Measurements from ENCODE around the gene DPYSL4. TPM values are rescaled to one million over a fixed set of nuclear protein-coding genes. Genes with fewer than 3 reads are reported as not detected.

DPYSL4 gene
- total RNA-seq, 1 experiment from 2014 or later: 9.9 TPM

DNA sequence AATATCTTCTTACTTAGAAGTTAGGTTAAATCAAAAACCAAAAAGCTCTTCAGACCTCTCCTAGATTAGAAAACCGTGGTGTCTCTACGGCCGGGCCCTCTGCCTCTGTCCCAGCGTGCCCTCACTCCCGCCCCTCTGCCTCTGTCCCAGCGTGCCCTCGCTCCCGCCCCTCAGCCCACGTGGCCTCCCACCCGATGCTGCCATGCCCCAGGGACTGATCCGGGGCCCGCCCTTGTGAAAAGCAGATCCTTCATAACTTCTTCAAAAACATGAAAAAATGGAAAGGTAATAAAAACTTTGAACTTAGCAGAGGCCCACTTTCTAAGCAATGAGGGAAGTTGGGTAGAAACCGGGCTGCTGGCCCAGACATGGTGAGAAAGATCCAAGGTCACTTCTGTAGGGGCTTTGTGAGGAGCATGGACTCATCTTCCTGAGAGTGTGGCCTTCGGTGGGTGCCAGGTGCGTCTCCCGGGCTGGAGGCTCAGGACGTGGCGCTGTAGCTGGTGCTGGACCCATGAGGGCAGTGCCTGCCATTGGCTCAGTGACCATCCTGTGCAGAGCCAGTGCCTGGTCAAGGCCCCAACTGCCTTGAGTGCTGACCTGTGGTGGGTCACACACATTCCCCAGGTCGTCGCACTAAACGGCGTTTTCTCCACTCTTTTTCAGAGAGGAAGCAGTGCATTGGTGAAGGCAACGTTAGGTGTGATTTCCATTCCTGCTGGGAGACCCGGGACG is 4.9 kb upstream of the DPYSL4 start:
- CTCF ChIA-PET: no interaction called here
- no peak for ATAC-seq
- no TSS peak for BruUV-seq (replicated peaks)

DNA sequence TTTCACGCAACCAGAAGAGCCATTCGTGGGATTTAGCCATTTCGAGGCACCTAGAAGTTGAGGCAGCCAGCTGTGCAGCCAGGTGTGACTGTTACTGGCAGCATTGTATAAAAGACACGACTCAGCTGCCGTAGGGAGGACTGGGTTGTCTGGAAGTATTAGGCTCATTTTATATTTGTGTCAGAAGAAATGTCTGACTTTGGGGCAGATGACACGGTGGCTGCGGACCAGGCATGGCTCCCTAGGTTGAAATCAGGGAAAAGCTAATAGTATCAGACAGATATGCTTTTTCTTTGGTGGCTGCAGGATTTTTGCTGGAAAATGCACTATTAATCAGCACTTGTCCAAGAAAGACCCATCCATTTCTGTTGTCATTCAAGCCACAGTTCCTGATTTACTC is 4.2 kb upstream of the DPYSL4 start:
- in situ Hi-C loops (cut with HindIII; ENCODE audit: low pct_unique_long_range_greater_than_20kb, low sequenced_read_pairs): no loop called here
- intact Hi-C loops (cut with micrococcal nuclease; ENCODE audit: unreplicated experiment): no loop called here
- POLR2A ChIA-PET: no interaction called here
- no peak for ATAC-seq
- no peak for DNase-seq (ENCODE audit: low read depth, low spot score)
- peaks cover 9% of the 10 kb centered on the region for H3K4me1 ChIP-seq (ENCODE audit: control insufficient read depth, insufficient read depth, low read length)
- CTCF ChIA-PET: no interaction called here
- no peaks in the 10 kb centered on the region for H3K9me3 ChIP-seq (ENCODE audit: control insufficient read depth, insufficient read depth, low read depth, low read length)
- H3K4me3 ChIP-seq (ENCODE audit: low read depth in 2 of 2, low read length in 2 of 2): no peak overlapping the region
- H3K27me3 ChIP-seq (ENCODE audit: control insufficient read depth, insufficient read depth, low read length): peaks cover 14% of the 10 kb centered on the region
- H3K27ac ChIP-seq (ENCODE audit: low read length): no peak overlapping the region
- H3K36me3 ChIP-seq (ENCODE audit: control insufficient read depth, insufficient read depth, low read length): no peaks in the 10 kb centered on the region
- TF ChIP-seq REST (IDR thresholded peaks at IDR 0.05; ENCODE audit: insufficient read depth in 1 of 2, low read depth in 2 of 2, low read length in 1 of 2) (no peak), SIN3A (IDR thresholded peaks at IDR 0.05; ENCODE audit: borderline replicate concordance, insufficient read depth, low read depth, low read length) (no peak), POLR2AphosphoS5 (IDR thresholded peaks at IDR 0.05; ENCODE audit: low read depth, low read length) (no peak), TCF7L2 (IDR thresholded peaks at IDR 0.05; ENCODE audit: low read depth, low read length) (no peak)
- TF ChIP-seq, protein P1, sequence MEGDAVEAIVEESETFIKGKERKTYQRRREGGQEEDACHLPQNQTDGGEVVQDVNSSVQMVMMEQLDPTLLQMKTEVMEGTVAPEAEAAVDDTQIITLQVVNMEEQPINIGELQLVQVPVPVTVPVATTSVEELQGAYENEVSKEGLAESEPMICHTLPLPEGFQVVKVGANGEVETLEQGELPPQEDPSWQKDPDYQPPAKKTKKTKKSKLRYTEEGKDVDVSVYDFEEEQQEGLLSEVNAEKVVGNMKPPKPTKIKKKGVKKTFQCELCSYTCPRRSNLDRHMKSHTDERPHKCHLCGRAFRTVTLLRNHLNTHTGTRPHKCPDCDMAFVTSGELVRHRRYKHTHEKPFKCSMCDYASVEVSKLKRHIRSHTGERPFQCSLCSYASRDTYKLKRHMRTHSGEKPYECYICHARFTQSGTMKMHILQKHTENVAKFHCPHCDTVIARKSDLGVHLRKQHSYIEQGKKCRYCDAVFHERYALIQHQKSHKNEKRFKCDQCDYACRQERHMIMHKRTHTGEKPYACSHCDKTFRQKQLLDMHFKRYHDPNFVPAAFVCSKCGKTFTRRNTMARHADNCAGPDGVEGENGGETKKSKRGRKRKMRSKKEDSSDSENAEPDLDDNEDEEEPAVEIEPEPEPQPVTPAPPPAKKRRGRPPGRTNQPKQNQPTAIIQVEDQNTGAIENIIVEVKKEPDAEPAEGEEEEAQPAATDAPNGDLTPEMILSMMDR (IDR thresholded peaks at IDR 0.05): no peak
- BruUV-seq (replicated peaks): no TSS peak

More for the DNA sequence above, 4.9 kb upstream of the DPYSL4 start:
- in situ Hi-C loops (cut with HindIII; ENCODE audit: low pct_unique_long_range_greater_than_20kb, low sequenced_read_pairs) (no loop called here), intact Hi-C loops (cut with micrococcal nuclease; ENCODE audit: unreplicated experiment) (no loop called here)
- no peak for DNase-seq (ENCODE audit: low read depth, low spot score)
- POLR2A ChIA-PET: no interaction called here
- no peak overlapping the region for H3K4me3 ChIP-seq (ENCODE audit: low read depth in 2 of 2, low read length in 2 of 2)
- no peaks in the 10 kb centered on the region for H3K9me3 ChIP-seq (ENCODE audit: control insufficient read depth, insufficient read depth, low read depth, low read length)
- TF ChIP-seq TCF7L2 (IDR thresholded peaks at IDR 0.05; ENCODE audit: low read depth, low read length) (no peak), REST (IDR thresholded peaks at IDR 0.05; ENCODE audit: insufficient read depth in 1 of 2, low read depth in 2 of 2, low read length in 1 of 2) (no peak), SIN3A (IDR thresholded peaks at IDR 0.05; ENCODE audit: borderline replicate concordance, insufficient read depth, low read depth, low read length) (no peak), POLR2AphosphoS5 (IDR thresholded peaks at IDR 0.05; ENCODE audit: low read depth, low read length) (no peak)
- TF ChIP-seq, protein P1 (IDR thresholded peaks at IDR 0.05): no peak
- peaks cover 9% of the 10 kb centered on the region for H3K4me1 ChIP-seq (ENCODE audit: control insufficient read depth, insufficient read depth, low read length)
- H3K36me3 ChIP-seq (ENCODE audit: control insufficient read depth, insufficient read depth, low read length): no peaks in the 10 kb centered on the region
- H3K27me3 ChIP-seq (ENCODE audit: control insufficient read depth, insufficient read depth, low read length): peaks cover 14% of the 10 kb centered on the region
- H3K27ac ChIP-seq (ENCODE audit: low read length): no peak overlapping the region

Measured in Panc1 (cell line).